IMR-90 (cell line): ENCODE measurements around the gene KRT16. TPM values are rescaled to one million over a fixed set of nuclear protein-coding genes. Genes with fewer than 3 reads are reported as not detected.
"Not testable (repeated sequence)": the region's sequence is repeated elsewhere in the genome, so short reads cannot be mapped to it uniquely, and the experiment has no call there.

Source experiments
- ATAC-seq: fragments of 200-7000 bp; cut with Tn5 transposase; 2 replicates; pipeline ENCODE4 v1.9.1; 2020; ENCODE audit warnings: low read depth, mild to moderate bottlenecking, moderate library complexity
- BruUV-seq: library from RNA; stranded (reverse); fragments of 400-500 nt; replicated peaks from 2 replicates; lab custom pipeline; 2021; lab: Mats Ljungman, UMichigan
- CTCF ChIA-PET: fragments of 300-600 bp; formaldehyde crosslinking; extraction: SDS; loops from one replicate; lab custom pipeline; 2021; ENCODE audit warnings: antibody characterized with exemption; lab: Yijun Ruan, JAX
- POLR2A ChIA-PET: fragments of 300-600 bp; sonication (Branson Sonifier 250); formaldehyde crosslinking; loops from one replicate; lab custom pipeline; 2022; ENCODE audit warnings: antibody characterized with exemption; ENCODE audit not compliant: unreplicated experiment; lab: Charles Lee
- DNase-seq: peaks from one replicate; pipeline ENCODE4 v3.0.0; 2013
- H2AFZ ChIP-seq: replicated peaks from 2 replicates; pipeline ENCODE3; 2013; ENCODE audit warnings: low read length, mild to moderate bottlenecking; ENCODE audit not compliant: poor library complexity
- H2AK5ac ChIP-seq: 2 replicates; pipeline ENCODE4 v1.6.1; 2013; ENCODE audit warnings: low read depth, low read length, inconsistent platforms
- H2AK9ac ChIP-seq: replicated peaks from 2 replicates; pipeline ENCODE3; 2013; ENCODE audit warnings: mild to moderate bottlenecking, low read depth, low read length, moderate library complexity; ENCODE audit not compliant: poor library complexity
- H2BK120ac ChIP-seq: 2 replicates; pipeline ENCODE4 v1.6.1; 2013; ENCODE audit warnings: low read depth, low read length, inconsistent platforms
- H2BK15ac ChIP-seq: 3 replicates; pipeline ENCODE4 v1.6.1; 2013; ENCODE audit warnings: low read depth, low read length, inconsistent platforms
- H2BK20ac ChIP-seq: 2 replicates; pipeline ENCODE4 v1.6.1; 2013; ENCODE audit warnings: low read depth, mild to moderate bottlenecking, inconsistent platforms, low read length, moderate library complexity
- H2BK5ac ChIP-seq: 2 replicates; pipeline ENCODE4 v1.6.1; 2013; ENCODE audit warnings: mild to moderate bottlenecking, low read depth, low read length, inconsistent platforms; ENCODE audit not compliant: poor library complexity, severe bottlenecking
- H3K14ac ChIP-seq: replicated peaks from 2 replicates; pipeline ENCODE4 v1.6.1; 2013; ENCODE audit warnings: low read depth, low read length, inconsistent platforms
- H3K18ac ChIP-seq: 2 replicates; pipeline ENCODE4 v1.6.1; 2013; ENCODE audit warnings: low read depth, low read length, control low read depth
- H3K23ac ChIP-seq: 2 replicates; pipeline ENCODE4 v1.6.1; 2013; ENCODE audit warnings: low read depth, low read length, inconsistent platforms
- H3K27ac ChIP-seq: 2 replicates; pipeline ENCODE4 v1.5.1; 2013; ENCODE audit warnings: mild to moderate bottlenecking, control low read depth, low read length; ENCODE audit not compliant: insufficient read depth
- H3K27me3 ChIP-seq: 2 replicates; pipeline ENCODE4 v1.6.1; 2013; ENCODE audit warnings: low read length; ENCODE audit not compliant: control insufficient read depth, insufficient read depth
- H3K36me3 ChIP-seq: 2 replicates; pipeline ENCODE4 v1.6.1; 2013; ENCODE audit warnings: low read length, mixed read lengths; ENCODE audit not compliant: control insufficient read depth, insufficient read depth
- H3K4ac ChIP-seq: 2 replicates; pipeline ENCODE4 v1.6.1; 2013; ENCODE audit warnings: low read depth, low read length, inconsistent platforms
- H3K4me1 ChIP-seq: 2 replicates; pipeline ENCODE4 v1.6.1; 2013; ENCODE audit warnings: low read length, mixed read lengths; ENCODE audit not compliant: control insufficient read depth, insufficient read depth
- H3K4me2 ChIP-seq: 2 replicates; pipeline ENCODE4 v1.6.1; 2013; ENCODE audit warnings: low read depth, mild to moderate bottlenecking, control low read depth, low read length, moderate library complexity
- H3K4me3 ChIP-seq: 2 replicates; pipeline ENCODE4 v1.5.1; 2013; ENCODE audit warnings: low read depth, mild to moderate bottlenecking, control low read depth, low read length, moderate library complexity; ENCODE audit not compliant: insufficient read depth
- H3K56ac ChIP-seq: 2 replicates; pipeline ENCODE4 v1.6.1; 2013; ENCODE audit warnings: low read length, inconsistent platforms; ENCODE audit not compliant: insufficient read depth; ENCODE audit errors: extremely low read depth
- H3K79me1 ChIP-seq, 2 experiments: 2 replicates each; pipeline ENCODE4 v1.6.1; 2013; ENCODE audit warnings: low read length in 2 of 2, inconsistent platforms in 1 of 2, low read depth in 1 of 2
- H3K9ac ChIP-seq: 2 replicates; pipeline ENCODE4 v1.6.1; 2013; ENCODE audit warnings: low read depth, low read length, control low read depth
- H3K9me1 ChIP-seq: 2 replicates; pipeline ENCODE4 v1.6.1; 2013; ENCODE audit warnings: low read length, inconsistent platforms; ENCODE audit not compliant: insufficient read depth
- H3K9me3 ChIP-seq: 2 replicates; pipeline ENCODE4 v1.6.1; 2013; ENCODE audit warnings: low read length; ENCODE audit not compliant: control insufficient read depth, insufficient read depth
- H4K20me1 ChIP-seq: 2 replicates; pipeline ENCODE4 v1.6.1; 2013; ENCODE audit warnings: low read length, inconsistent platforms; ENCODE audit not compliant: insufficient read depth
- H4K5ac ChIP-seq: 2 replicates; pipeline ENCODE4 v1.6.1; 2013; ENCODE audit warnings: mild to moderate bottlenecking, low read depth, low read length, control low read depth
- H4K8ac ChIP-seq, 2 experiments: 2 replicates each; pipeline ENCODE4 v1.6.1; 2013; ENCODE audit warnings: low read depth in 2 of 2, low read length in 2 of 2, control low read depth in 1 of 2, inconsistent platforms in 1 of 2
- H4K91ac ChIP-seq: 2 replicates; pipeline ENCODE4 v1.6.1; 2013; ENCODE audit warnings: low read depth, low read length, inconsistent platforms; ENCODE audit not compliant: insufficient read depth
- BHLHE40 ChIP-seq: fragments of 150-350 bp; IDR thresholded peaks from 2 replicates; pipeline ENCODE4 v1.6.1; 2016; ENCODE audit warnings: mild to moderate bottlenecking, low read depth, low read length
- CEBPB ChIP-seq: IDR thresholded peaks from 2 replicates; pipeline ENCODE4 v1.6.1; 2012; ENCODE audit warnings: low read depth, low read length, improper control_type of control experiment
- MAFK ChIP-seq: IDR thresholded peaks from 2 replicates; pipeline ENCODE4 v1.6.1; 2012; ENCODE audit warnings: low read depth, low read length, improper control_type of control experiment
- MXI1 ChIP-seq: IDR thresholded peaks from 2 replicates; pipeline ENCODE4 v1.6.1; 2012; ENCODE audit warnings: low read depth, mild to moderate bottlenecking, low read length, moderate library complexity, borderline replicate concordance
- SMC3 ChIP-seq: fragments of 150-350 bp; IDR thresholded peaks from 2 replicates; pipeline ENCODE4 v1.6.1; 2016; ENCODE audit warnings: low read depth, mild to moderate bottlenecking, antibody characterized with exemption, low read length, moderate library complexity
- WGBS, 2 experiments: methylation state at CpG; one replicate each; pipeline versions ENCODE4 v1.1.5 to v1.1.7; 2013; ENCODE audit warnings: missing lambda C conversion rate in 2 of 2; ENCODE audit not compliant: insufficient read length in 1 of 2; ENCODE audit errors: extremely low coverage in 2 of 2; 5-methylcytosine and 5-hydroxymethylcytosine counted together
- dilution Hi-C: fragments of 300-500 bp; cut with HindIII; formaldehyde crosslinking; loops from one replicate; pipeline ENCODE4 v1.14.3; 2018; ENCODE audit warnings: low sequenced_read_pairs; ENCODE audit not compliant: unreplicated experiment
- in situ Hi-C: fragments of 300-500 bp; cut with MboI; formaldehyde crosslinking; loops from 3 replicates; pipeline ENCODE4 v1.14.3; 2019; ENCODE audit warnings: low sequenced_read_pairs, inconsistent platforms, mixed read lengths
- intact Hi-C: fragments of 100-400 bp; cut with micrococcal nuclease; formaldehyde crosslinking; loops from 2 replicates; pipeline ENCODE4 v1.10.0; 2022
- polyA plus RNA-seq, 3 experiments: library from polyadenylated mRNA; depleted of rRNA; stranded (reverse); fragments of >200 nt; gene quantifications; 2 replicates each; pipeline ENCODE4 v1.2.3, GENCODE V29; 2012; ENCODE audit warnings: low replicate concordance in 1 of 3
- total RNA-seq: library from RNA; depleted of rRNA; stranded (reverse); fragments of >200 nt; gene quantifications from 2 replicates; pipeline ENCODE4 v1.2.3, GENCODE V29; 2012

The KRT16 gene
- total and polyA plus RNA-seq, 2 of the 4 experiments (the other 2 are of a cell fraction): not detected

DNA sequence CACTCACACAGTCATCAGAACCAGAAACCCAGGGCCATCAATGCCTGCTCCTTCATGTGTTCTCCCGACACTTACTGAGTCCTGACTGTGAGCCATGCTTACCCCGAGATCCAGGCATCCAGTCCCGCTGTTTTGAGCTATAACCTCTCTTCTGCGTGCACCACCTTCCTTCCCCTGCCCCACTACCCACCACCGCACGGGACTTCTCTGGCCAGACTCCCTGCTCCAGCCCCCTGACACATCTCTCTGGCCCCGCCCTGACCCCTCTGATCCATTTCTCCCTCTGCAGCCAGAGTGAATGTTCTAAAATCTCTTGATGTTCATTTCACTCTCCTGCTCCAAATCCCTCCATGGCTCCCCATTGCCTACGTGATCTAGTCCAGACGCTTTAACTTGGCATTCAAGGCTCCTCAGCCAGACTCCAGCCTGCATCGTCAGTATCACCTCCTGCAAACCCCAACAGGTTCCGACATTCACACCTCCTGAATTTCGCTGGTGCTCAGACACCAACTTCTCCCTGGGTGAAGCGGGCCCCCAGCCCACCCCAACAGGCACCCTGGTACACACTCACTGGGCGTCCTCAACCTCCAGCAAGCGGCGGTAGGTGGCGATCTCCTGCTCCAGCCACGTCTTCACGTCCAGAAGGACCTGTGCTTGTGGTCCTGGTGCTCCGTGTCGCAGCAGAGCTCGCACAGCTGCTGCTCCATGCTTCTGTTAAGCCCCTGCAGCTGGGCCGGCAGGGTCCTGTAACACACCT lies 14.9 kb upstream of the KRT16 start:
- no peak for ATAC-seq
- Histone ChIP-seq H3K14ac (no peak overlapping the region), H3K27me3 (peaks cover 23% of the 10 kb centered on the region), H3K79me1 (no peaks in the 10 kb centered on the region), H3K36me3 (no peaks in the 10 kb centered on the region), H3K4me1 (no peaks in the 10 kb centered on the region), H3K9ac (no peak overlapping the region), H3K27ac (no peak overlapping the region), H2BK20ac (no peak overlapping the region), H4K91ac (no peak overlapping the region), H2BK120ac (no peak overlapping the region), H3K4me3 (no peak overlapping the region), H3K56ac (no peak overlapping the region), H3K9me3 (no peaks in the 10 kb centered on the region), H3K4me2 (no peak overlapping the region), H2AFZ (no peak overlapping the region), H2BK15ac (no peak overlapping the region), H4K20me1 (no peaks in the 10 kb centered on the region), H3K23ac (no peak overlapping the region), H2BK5ac (no peak overlapping the region), H4K8ac (no peak overlapping the region), H3K18ac (no peak overlapping the region), H2AK9ac (no peak overlapping the region), H2AK5ac (no peak overlapping the region), H3K4ac (no peak overlapping the region), H4K5ac (no peak overlapping the region), H3K9me1 (peaks cover 2% of the 10 kb centered on the region)
- in situ Hi-C loops: no loop called here
- CTCF ChIA-PET: no interaction called here
- TF ChIP-seq MAFK (no peak), CEBPB (no peak), BHLHE40 (no peak), MXI1 (no peak), SMC3 (no peak)
- POLR2A ChIA-PET: no interaction called here
- 73% methylated on average over 13 of the region's 23 CpGs; no CpG with 5 or more reads in 1 of the 2 experiments for WGBS, 2 experiments
- DNase-seq: no peak
- no TSS peak for BruUV-seq
- intact Hi-C loops: no loop called here
- dilution Hi-C loops: no loop called here

DNA sequence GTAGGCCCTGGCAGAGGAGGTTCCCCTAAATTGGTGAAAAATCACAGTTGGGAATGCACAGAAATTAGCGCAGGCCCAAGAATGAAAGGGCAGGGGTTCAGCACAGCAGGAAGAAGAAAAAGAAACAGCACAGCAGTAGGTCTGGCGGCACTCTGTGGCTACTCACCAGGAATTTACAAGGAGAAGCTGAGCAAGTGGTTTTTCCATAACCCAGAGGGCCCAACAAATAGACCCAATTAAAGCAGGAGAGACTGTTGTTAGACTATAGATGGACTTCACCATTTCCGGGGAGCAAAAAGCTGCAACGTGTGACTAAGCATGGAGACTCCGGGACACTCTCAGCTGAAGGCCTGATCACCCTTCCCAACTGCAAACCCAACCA lies 14.3 kb upstream of the KRT16 start:
- H3K4ac ChIP-seq, H4K5ac ChIP-seq, H3K9me1 ChIP-seq, H3K56ac ChIP-seq, H2AK9ac ChIP-seq, DNase-seq, ATAC-seq, H2BK5ac ChIP-seq, H3K4me1 ChIP-seq, in situ Hi-C loops, POLR2A ChIA-PET, H2BK120ac ChIP-seq, H3K14ac ChIP-seq, dilution Hi-C loops, H3K27ac ChIP-seq, H3K4me3 ChIP-seq, H3K18ac ChIP-seq, H3K9me3 ChIP-seq, H3K4me2 ChIP-seq, H3K36me3 ChIP-seq, H4K91ac ChIP-seq, H3K79me1 ChIP-seq, H4K20me1 ChIP-seq, intact Hi-C loops, H3K23ac ChIP-seq, H2AFZ ChIP-seq, H4K8ac ChIP-seq, H2AK5ac ChIP-seq, H2BK20ac ChIP-seq, H3K9ac ChIP-seq, H2BK15ac ChIP-seq, CTCF ChIA-PET, BruUV-seq: not testable (repeated sequence)
- H3K27me3 ChIP-seq: peaks cover 26% of the 10 kb centered on the region
- 100% methylated on average over 1 of the region's 5 CpGs; no CpG with 5 or more reads in 1 of the 2 experiments for WGBS, 2 experiments
